Urothelium cell line (cell line): ENCODE results near the gene DOCK4.

Experiments
- DNase-seq: peaks from one replicate; pipeline ENCODE4 v3.0.0; 2011; ENCODE audit warnings: low spot score, mixed read lengths
- FAIRE-seq: peaks from 2 replicates; lab custom pipeline; 2011; peaks lifted over from hg19 to GRCh38; lab: Jason Lieb, UNC

DOCK4 gene

GRCh38 chr7:111753968-111754367 lies 452.2 kb downstream of the DOCK4 start:
- FAIRE-seq (no peak), DNase-seq (no peak)

- DNase-seq (peak; percentile 71), FAIRE-seq (no peak)
These were observed 454.1 kb downstream of the DOCK4 start for GRCh38 chr7:111752022-111752582.

- DNase-seq (no peak), FAIRE-seq (no peak)
These were observed 455.3 kb downstream of the DOCK4 start for GRCh38 chr7:111750878-111751277.

GRCh38 chr7:111750228-111750627 lies 456.0 kb downstream of the DOCK4 start:
- FAIRE-seq: no peak
- no peak for DNase-seq

GRCh38 chr7:111749625-111750024 lies 456.6 kb downstream of the DOCK4 start:
- FAIRE-seq (no peak), DNase-seq (no peak)

- FAIRE-seq (no peak), DNase-seq (no peak)
These were observed 458.5 kb downstream of the DOCK4 start for GRCh38 chr7:111747718-111748117.

- DNase-seq: no peak
- FAIRE-seq: no peak
These were observed 459.2 kb downstream of the DOCK4 start for GRCh38 chr7:111746950-111747349.

GRCh38 chr7:111744501-111745155 lies 461.6 kb downstream of the DOCK4 start:
- DNase-seq (no peak), FAIRE-seq (no peak)

GRCh38 chr7:111743244-111743847 lies 462.9 kb downstream of the DOCK4 start:
- DNase-seq (no peak), FAIRE-seq (no peak)

- FAIRE-seq (no peak), DNase-seq (peak; percentile 74)
These were observed 464.4 kb downstream of the DOCK4 start for GRCh38 chr7:111741811-111742240.

- DNase-seq (no peak), FAIRE-seq (no peak)
These were observed 465.3 kb downstream of the DOCK4 start for GRCh38 chr7:111740942-111741341.

- FAIRE-seq (no peak), DNase-seq (no peak)
These were observed 469.7 kb downstream of the DOCK4 start for GRCh38 chr7:111736552-111736874.

GRCh38 chr7:111735661-111736551 lies 470.3 kb downstream of the DOCK4 start:
- peak; percentile 64 for DNase-seq
- FAIRE-seq: peak; percentile 40

- no peak for FAIRE-seq
These were observed 471.1 kb downstream of the DOCK4 start for GRCh38 chr7:111734954-111735660.

GRCh38 chr7:111732923-111733322 lies 473.3 kb downstream of the DOCK4 start:
- no peak for FAIRE-seq
- DNase-seq: no peak

More at GRCh38 chr7:111734954-111735660, 471.1 kb downstream of the DOCK4 start:
- no peak for DNase-seq

- FAIRE-seq: no peak
- peak; percentile 41 for DNase-seq
These were observed 475.5 kb downstream of the DOCK4 start for GRCh38 chr7:111730476-111731300.

GRCh38 chr7:111730057-111730456 lies 476.1 kb downstream of the DOCK4 start:
- DNase-seq (no peak), FAIRE-seq (no peak)

GRCh38 chr7:111729483-111729882 lies 476.7 kb downstream of the DOCK4 start:
- DNase-seq (no peak), FAIRE-seq (no peak)

GRCh38 chr7:111728635-111728995 lies 477.6 kb downstream of the DOCK4 start:
- FAIRE-seq (no peak), DNase-seq (no peak)
